Keratinocyte (primary cell): ENCODE results near the gene DCAF8. TPM values are rescaled to one million over a fixed set of nuclear protein-coding genes. Genes with fewer than 3 reads are reported as not detected.

Source experiments
- DNase-seq: peaks from one replicate; pipeline ENCODE4 v3.0.0-alpha.2; 2011; ENCODE audit warnings: low read depth, missing footprints, low spot score
- FAIRE-seq: peaks from 2 replicates; lab custom pipeline; 2011; peaks lifted over from hg19 to GRCh38; lab: Jason Lieb, UNC
- H2AFZ ChIP-seq: 2 replicates; pipeline ENCODE4 v1.6.0; 2012; ENCODE audit warnings: low read length, control low read depth, inconsistent platforms; ENCODE audit not compliant: control insufficient read depth
- H3K27ac ChIP-seq: 2 replicates; pipeline ENCODE4 v1.5.1; 2011; ENCODE audit warnings: low read length; ENCODE audit not compliant: control insufficient read depth, insufficient read depth
- H3K27me3 ChIP-seq: 3 replicates; pipeline ENCODE4 v1.6.0; 2011; ENCODE audit warnings: low read length; ENCODE audit not compliant: control insufficient read depth, insufficient read depth; ENCODE audit errors: extremely low read depth
- H3K36me3 ChIP-seq, 2 experiments: 2 replicates in 1 of 2; 3 replicates in 1 of 2; pipeline ENCODE4 v1.5.1; 2011; ENCODE audit warnings: low read length in 2 of 2, mild to moderate bottlenecking in 1 of 2; ENCODE audit not compliant: control insufficient read depth in 2 of 2, insufficient read depth in 2 of 2; ENCODE audit errors: extremely low read depth in 1 of 2
- H3K4me1 ChIP-seq: 3 replicates; pipeline ENCODE4 v1.5.1; 2011; ENCODE audit warnings: low read length; ENCODE audit not compliant: control insufficient read depth, insufficient read depth; ENCODE audit errors: extremely low read depth
- H3K4me2 ChIP-seq: 3 replicates; pipeline ENCODE4 v1.6.0; 2011; ENCODE audit warnings: low read depth, low read length; ENCODE audit not compliant: control insufficient read depth, insufficient read depth; ENCODE audit errors: extremely low read depth
- H3K4me3 ChIP-seq, 3 experiments: fragments of 200-600 bp in 1 of 3; sonication (generic) in 1 of 3; 2 replicates in 2 of 3; 3 replicates in 1 of 3; pipeline ENCODE4 v1.5.1; 2011 to 2016; ENCODE audit warnings: low read length in 3 of 3, mild to moderate bottlenecking in 3 of 3, control low read depth in 2 of 3, inconsistent platforms in 1 of 3, low read depth in 1 of 3, mixed read lengths in 1 of 3, mixed run types in 1 of 3, moderate library complexity in 1 of 3; ENCODE audit not compliant: control insufficient read depth in 2 of 3, insufficient read depth in 2 of 3; ENCODE audit errors: extremely low read depth in 1 of 3
- H3K79me2 ChIP-seq: 2 replicates; pipeline ENCODE4 v1.6.0; 2012; ENCODE audit warnings: low read length; ENCODE audit not compliant: control insufficient read depth, insufficient read depth
- H3K9ac ChIP-seq: 3 replicates; pipeline ENCODE4 v1.6.0; 2011; ENCODE audit warnings: low read length; ENCODE audit not compliant: control insufficient read depth, insufficient read depth; ENCODE audit errors: extremely low read depth
- H3K9me1 ChIP-seq: 3 replicates; pipeline ENCODE4 v1.6.0; 2011; ENCODE audit warnings: low read length; ENCODE audit not compliant: control insufficient read depth, insufficient read depth; ENCODE audit errors: extremely low read depth
- H3K9me3 ChIP-seq: 2 replicates; pipeline ENCODE4 v1.5.1; 2012; ENCODE audit warnings: low read depth, low read length; ENCODE audit not compliant: control insufficient read depth
- H4K20me1 ChIP-seq: 3 replicates; pipeline ENCODE4 v1.6.0; 2011; ENCODE audit warnings: low read length; ENCODE audit not compliant: control insufficient read depth, insufficient read depth; ENCODE audit errors: extremely low read depth
- CTCF ChIP-seq, 3 experiments: IDR thresholded peaks in 1 of 3; conservative IDR thresholded peaks in 1 of 3; optimal IDR thresholded peaks in 1 of 3; 2 replicates in 2 of 3; 3 replicates in 1 of 3; pipeline versions ENCODE3 to v1.5.1; 2011; ENCODE audit warnings: low read length in 3 of 3, mild to moderate bottlenecking in 3 of 3, moderate library complexity in 2 of 3, control low read depth in 1 of 3, inconsistent platforms in 1 of 3; ENCODE audit not compliant: insufficient read depth in 2 of 3; ENCODE audit errors: extremely low read depth in 1 of 3
- EZH2 ChIP-seq: IDR thresholded peaks from one replicate; pipeline ENCODE4 v1.6.1; 2012; ENCODE audit warnings: inconsistent platforms, mild to moderate bottlenecking, low read length, moderate library complexity
- dilution Hi-C: fragments of 300-500 bp; cut with MboI; formaldehyde crosslinking; loops from one replicate; pipeline ENCODE4 v1.7.0; 2020; ENCODE audit warnings: low sequenced_read_pairs; ENCODE audit not compliant: extremely low pct_ligation_motif_present
- polyA plus RNA-seq, 5 experiments: library from polyadenylated mRNA; depleted of rRNA in 3 of 5; stranded (reverse) in 3 of 5; stranded (forward) in 1 of 5; unstranded in 1 of 5; fragments of >200 nt; gene quantifications; 1 replicate in 1 of 5; 2 replicates in 3 of 5; 3 replicates in 1 of 5; pipeline versions ENCODE4 v1.2.1 to v1.2.3, GENCODE V29; 2011 to 2012; ENCODE audit warnings: missing spikeins in 2 of 5, low read depth in 1 of 5, low replicate concordance in 1 of 5

DCAF8 gene
- polyA plus RNA-seq, 1 donor (not counting 4 experiments of a cell fraction or from before 2014, with no cell fraction given): 81.2 TPM

GRCh38 chr1:160236806-160237205 lies 25.5 kb downstream of the DCAF8 start:
- Histone ChIP-seq H3K4me3 (no peak overlapping the region), H3K9ac (no peak overlapping the region), H3K4me1 (no peaks in the 10 kb centered on the region), H3K9me1 (no peaks in the 10 kb centered on the region), H3K27ac (no peak overlapping the region), H3K9me3 (no peaks in the 10 kb centered on the region), H3K4me2 (no peak overlapping the region), H3K79me2 (no peaks in the 10 kb centered on the region), H4K20me1 (no peaks in the 10 kb centered on the region), H3K27me3 (no peaks in the 10 kb centered on the region), H3K36me3 (peaks cover 6 to 30% of the 10 kb centered on the region in 2 experiments), H2AFZ (no peak overlapping the region)
- dilution Hi-C loops: no loop called here
- no peak for FAIRE-seq
- TF ChIP-seq CTCF (optimal IDR thresholded peaks at IDR 0.05 in 1 of 3, IDR thresholded peaks at IDR 0.05 in 1 of 3, conservative IDR thresholded peaks at IDR 0.05 in 1 of 3; ENCODE audit: extremely low read depth in 1 of 3, insufficient read depth in 2 of 3, low read length in 3 of 3) (no peak), EZH2 (no peak)
- DNase-seq: no peak

- H3K27me3 ChIP-seq: no peaks in the 10 kb centered on the region
- no peak for TF ChIP-seq EZH2
- no peak for TF ChIP-seq CTCF (optimal IDR thresholded peaks at IDR 0.05 in 1 of 3, IDR thresholded peaks at IDR 0.05 in 1 of 3, conservative IDR thresholded peaks at IDR 0.05 in 1 of 3; ENCODE audit: extremely low read depth in 1 of 3, insufficient read depth in 2 of 3, low read length in 3 of 3)
- no peak overlapping the region for H2AFZ ChIP-seq
- no peaks in the 10 kb centered on the region for H3K79me2 ChIP-seq
- no peak overlapping the region for H3K9ac ChIP-seq
- H3K4me2 ChIP-seq: no peak overlapping the region
- no peaks in the 10 kb centered on the region for H4K20me1 ChIP-seq
- FAIRE-seq: no peak
- dilution Hi-C loops: no loop called here
- H3K36me3 ChIP-seq: peaks cover 6 to 24% of the 10 kb centered on the region in 2 experiments
- no peak overlapping the region for H3K27ac ChIP-seq
- H3K9me1 ChIP-seq: no peaks in the 10 kb centered on the region
- H3K4me1 ChIP-seq: no peaks in the 10 kb centered on the region
- no peaks in the 10 kb centered on the region for H3K9me3 ChIP-seq
- no peak for DNase-seq
- H3K4me3 ChIP-seq: no peak overlapping the region
These were observed 29.4 kb downstream of the DCAF8 start for GRCh38 chr1:160232911-160233310.
